Measurements from ENCODE around the gene CALR3.

DNA sequence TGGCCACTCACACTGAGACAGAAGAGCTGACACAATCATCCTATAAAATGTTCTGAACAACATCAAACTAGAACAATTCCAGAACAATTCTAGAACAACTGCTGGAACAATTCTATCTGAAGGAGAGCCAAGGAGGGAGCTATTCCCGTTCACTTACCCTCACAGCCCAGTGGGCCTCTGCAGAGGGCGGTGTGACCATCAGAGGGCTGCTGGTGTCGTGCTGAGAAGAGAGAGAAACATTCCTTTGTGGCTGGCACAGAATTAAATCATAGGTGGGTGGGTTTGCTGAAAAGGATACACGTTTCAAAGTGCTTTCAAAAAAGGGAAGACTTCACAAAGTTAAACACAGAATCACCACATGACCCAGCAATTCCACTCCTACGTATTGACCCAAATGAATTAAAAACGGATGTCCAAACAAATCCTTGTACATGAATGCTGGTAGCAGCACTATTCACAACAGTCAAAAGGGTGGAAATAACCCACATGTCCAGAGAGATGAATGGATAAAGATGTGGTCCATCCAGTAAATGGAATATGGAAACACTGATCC, 59.1 kb downstream of the CALR3 start:
- TF ChIP-seq, protein P1, sequence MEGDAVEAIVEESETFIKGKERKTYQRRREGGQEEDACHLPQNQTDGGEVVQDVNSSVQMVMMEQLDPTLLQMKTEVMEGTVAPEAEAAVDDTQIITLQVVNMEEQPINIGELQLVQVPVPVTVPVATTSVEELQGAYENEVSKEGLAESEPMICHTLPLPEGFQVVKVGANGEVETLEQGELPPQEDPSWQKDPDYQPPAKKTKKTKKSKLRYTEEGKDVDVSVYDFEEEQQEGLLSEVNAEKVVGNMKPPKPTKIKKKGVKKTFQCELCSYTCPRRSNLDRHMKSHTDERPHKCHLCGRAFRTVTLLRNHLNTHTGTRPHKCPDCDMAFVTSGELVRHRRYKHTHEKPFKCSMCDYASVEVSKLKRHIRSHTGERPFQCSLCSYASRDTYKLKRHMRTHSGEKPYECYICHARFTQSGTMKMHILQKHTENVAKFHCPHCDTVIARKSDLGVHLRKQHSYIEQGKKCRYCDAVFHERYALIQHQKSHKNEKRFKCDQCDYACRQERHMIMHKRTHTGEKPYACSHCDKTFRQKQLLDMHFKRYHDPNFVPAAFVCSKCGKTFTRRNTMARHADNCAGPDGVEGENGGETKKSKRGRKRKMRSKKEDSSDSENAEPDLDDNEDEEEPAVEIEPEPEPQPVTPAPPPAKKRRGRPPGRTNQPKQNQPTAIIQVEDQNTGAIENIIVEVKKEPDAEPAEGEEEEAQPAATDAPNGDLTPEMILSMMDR (conservative IDR thresholded peaks at IDR 0.05; ENCODE audit: low read length), result no peak
- no peak for TF ChIP-seq EZH2phosphoT487 (IDR thresholded peaks at IDR 0.05; ENCODE audit: borderline replicate concordance)
